ENCODE results near the gene ARHGAP29. TPM values are rescaled to one million over a fixed set of nuclear protein-coding genes. Genes with fewer than 3 reads are reported as not detected.

Gene ARHGAP29
- total RNA-seq, 5 donors from 2014 or later (not counting 1 experiment from before 2014, with no cell fraction given) = 0.13 to 0.54 (median 0.18) TPM; not detected in 2

DNA sequence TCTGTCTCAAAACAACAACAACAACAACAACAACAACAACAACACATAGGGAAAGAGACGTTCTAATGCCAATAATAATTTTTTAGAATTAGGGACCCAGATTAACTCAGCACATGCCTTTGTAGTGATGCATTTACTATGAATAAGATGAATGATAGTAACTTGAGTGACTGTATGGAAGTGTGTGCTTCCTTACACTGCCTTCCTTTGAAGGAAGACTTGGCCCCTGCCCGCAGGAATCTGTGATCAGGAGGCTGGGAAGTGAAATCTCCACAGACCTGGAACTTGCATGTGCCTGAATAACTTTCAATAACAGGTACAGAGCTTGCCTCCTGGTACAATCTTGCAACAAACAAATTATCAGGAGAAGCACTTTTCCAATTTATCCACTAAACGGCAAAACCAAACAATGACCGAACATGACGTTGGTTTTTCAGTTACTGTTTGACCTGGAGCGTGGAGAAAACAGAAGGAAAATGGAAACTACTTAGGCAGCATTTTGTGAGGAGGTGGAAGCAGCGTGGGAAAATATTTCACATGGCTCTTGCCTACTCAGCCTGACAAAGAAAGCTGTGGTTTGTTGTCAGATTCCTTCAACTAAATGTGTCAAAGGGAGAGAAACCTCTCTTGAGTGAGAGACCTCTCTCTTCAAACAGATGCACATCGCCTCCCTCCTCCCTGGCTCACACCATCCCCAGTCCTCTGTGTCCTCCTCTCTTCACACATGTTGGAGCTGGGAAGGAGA is 106.4 kb downstream of the ARHGAP29 start:
- Mint-ChIP-seq H3K4me1 (no peaks in the 10 kb centered on the region), H3K27me3 (peaks cover 0 to 7% of the 10 kb centered on the region in 2 donors), H3K4me3 (no peak overlapping the region), H3K9me3 (peaks cover 5 to 9% (median 6%) of the 10 kb centered on the region in 3 donors), H3K27ac (no peak overlapping the region), H3K36me3 (no peaks in the 10 kb centered on the region)
- ATAC-seq (replicated peaks in 1 of 4) (no peak), DNase-seq (no peak)
- CTCF ChIA-PET = no interaction called here
- H3K36me3 ChIP-seq (ENCODE audit: control insufficient read depth in 2 of 2, extremely low read depth in 1 of 2, insufficient read depth in 1 of 2, low read length in 1 of 2) = no peaks in the 10 kb centered on the region
- no peaks in the 10 kb centered on the region for H3K4me1 ChIP-seq (ENCODE audit: control insufficient read depth in 1 of 2, extremely low read depth in 1 of 2, insufficient read depth in 2 of 2, low read length in 2 of 2)
- H3K27me3 ChIP-seq (replicated peaks in 1 of 2; ENCODE audit: control insufficient read depth in 2 of 2, extremely low read depth in 1 of 2, insufficient read depth in 2 of 2, low read length in 1 of 2) = peaks cover 0 to 5% of the 10 kb centered on the region in 2 experiments
- H3K27ac ChIP-seq (ENCODE audit: low read length) = no peak overlapping the region
- H3K4me3 ChIP-seq (ENCODE audit: control insufficient read depth in 1 of 2, extremely low read depth in 1 of 2, low read length in 1 of 2) = no peak overlapping the region
- POLR2A ChIA-PET = no interaction called here
- no peaks in the 10 kb centered on the region for H3K9me3 ChIP-seq
- WGBS (ENCODE audit: insufficient coverage) = 80% methylated on average over 1 of the region's 8 CpGs

- Histone ChIP-seq H3K27ac (ENCODE audit: low read length) (no peak overlapping the region), H3K9me3 (no peaks in the 10 kb centered on the region), H3K27me3 (replicated peaks in 1 of 2; ENCODE audit: control insufficient read depth in 2 of 2, extremely low read depth in 1 of 2, insufficient read depth in 2 of 2, low read length in 1 of 2) (peaks cover 0 to 7% of the 10 kb centered on the region in 2 experiments), H3K4me1 (ENCODE audit: control insufficient read depth in 1 of 2, extremely low read depth in 1 of 2, insufficient read depth in 2 of 2, low read length in 2 of 2) (no peaks in the 10 kb centered on the region), H3K36me3 (ENCODE audit: control insufficient read depth in 2 of 2, extremely low read depth in 1 of 2, insufficient read depth in 1 of 2, low read length in 1 of 2) (no peaks in the 10 kb centered on the region), H3K4me3 (ENCODE audit: control insufficient read depth in 1 of 2, extremely low read depth in 1 of 2, low read length in 1 of 2) (no peak overlapping the region)
- H3K4me3 Mint-ChIP-seq = no peak overlapping the region
- ATAC-seq (replicated peaks in 1 of 4) (no peak), DNase-seq (no peak)
- ChIA-PET POLR2A (no interaction called here), CTCF (no interaction called here)
- no peaks in the 10 kb centered on the region for H3K36me3 Mint-ChIP-seq
- no peaks in the 10 kb centered on the region for H3K4me1 Mint-ChIP-seq
- H3K27me3 Mint-ChIP-seq = peaks cover 0 to 10% of the 10 kb centered on the region in 2 donors
- H3K9me3 Mint-ChIP-seq = no peaks in the 10 kb centered on the region
- no CpG with 5 or more reads among the region's 3 CpGs for WGBS (ENCODE audit: insufficient coverage)
- no peak overlapping the region for H3K27ac Mint-ChIP-seq
Observed at GRCh38 chr1:94126651-94127050, 110.7 kb downstream of the ARHGAP29 start.

- POLR2A ChIA-PET = no interaction called here
- no peaks in the 10 kb centered on the region for H3K9me3 Mint-ChIP-seq
- no peak for ATAC-seq (replicated peaks in 1 of 4)
- no peaks in the 10 kb centered on the region for H3K4me1 ChIP-seq (ENCODE audit: control insufficient read depth in 1 of 2, extremely low read depth in 1 of 2, insufficient read depth in 2 of 2, low read length in 2 of 2)
- no peak overlapping the region for H3K27ac ChIP-seq (ENCODE audit: low read length)
- no peak overlapping the region for H3K27ac Mint-ChIP-seq
- no peak overlapping the region for H3K4me3 ChIP-seq (ENCODE audit: control insufficient read depth in 1 of 2, extremely low read depth in 1 of 2, low read length in 1 of 2)
- no peaks in the 10 kb centered on the region for H3K9me3 ChIP-seq
- H3K27me3 ChIP-seq (replicated peaks in 1 of 2; ENCODE audit: control insufficient read depth in 2 of 2, extremely low read depth in 1 of 2, insufficient read depth in 2 of 2, low read length in 1 of 2) = peaks cover 0 to 8% of the 10 kb centered on the region in 2 experiments
- no peaks in the 10 kb centered on the region for H3K36me3 ChIP-seq (ENCODE audit: control insufficient read depth in 2 of 2, extremely low read depth in 1 of 2, insufficient read depth in 1 of 2, low read length in 1 of 2)
- H3K36me3 Mint-ChIP-seq = no peaks in the 10 kb centered on the region
- H3K4me1 Mint-ChIP-seq = no peaks in the 10 kb centered on the region
- peaks cover 0 to 11% of the 10 kb centered on the region in 2 donors for H3K27me3 Mint-ChIP-seq
- WGBS (ENCODE audit: insufficient coverage) = 100% methylated on average over 1 of the region's 6 CpGs
- CTCF ChIA-PET = no interaction called here
- no peak for DNase-seq
- no peak overlapping the region for H3K4me3 Mint-ChIP-seq
Observed at GRCh38 chr1:94125551-94126514, 111.6 kb downstream of the ARHGAP29 start.

GRCh38 chr1:94124538-94124937 is 112.8 kb downstream of the ARHGAP29 start:
- Mint-ChIP-seq H3K4me1 (no peaks in the 10 kb centered on the region), H3K27ac (no peak overlapping the region), H3K9me3 (no peaks in the 10 kb centered on the region), H3K4me3 (no peak overlapping the region), H3K27me3 (peaks cover 4 to 13% of the 10 kb centered on the region in 2 donors), H3K36me3 (no peaks in the 10 kb centered on the region)
- WGBS (ENCODE audit: insufficient coverage) = 100% methylated on average over 1 of the region's 1 CpG
- ATAC-seq (replicated peaks in 1 of 4) (no peak), DNase-seq (no peak)
- peaks cover 0 to 4% of the 10 kb centered on the region in 2 experiments for H3K27me3 ChIP-seq (replicated peaks in 1 of 2; ENCODE audit: control insufficient read depth in 2 of 2, extremely low read depth in 1 of 2, insufficient read depth in 2 of 2, low read length in 1 of 2)
- H3K36me3 ChIP-seq (ENCODE audit: control insufficient read depth in 2 of 2, extremely low read depth in 1 of 2, insufficient read depth in 1 of 2, low read length in 1 of 2) = no peaks in the 10 kb centered on the region
- no peak overlapping the region for H3K27ac ChIP-seq (ENCODE audit: low read length)
- no peaks in the 10 kb centered on the region for H3K4me1 ChIP-seq (ENCODE audit: control insufficient read depth in 1 of 2, extremely low read depth in 1 of 2, insufficient read depth in 2 of 2, low read length in 2 of 2)
- H3K9me3 ChIP-seq = no peaks in the 10 kb centered on the region
- POLR2A ChIA-PET = no interaction called here
- CTCF ChIA-PET = no interaction called here
- no peak overlapping the region for H3K4me3 ChIP-seq (ENCODE audit: control insufficient read depth in 1 of 2, extremely low read depth in 1 of 2, low read length in 1 of 2)

GRCh38 chr1:94122201-94122970 is 115.0 kb downstream of the ARHGAP29 start:
- H3K9me3 ChIP-seq = no peaks in the 10 kb centered on the region
- Mint-ChIP-seq H3K4me1 (no peaks in the 10 kb centered on the region), H3K9me3 (no peaks in the 10 kb centered on the region), H3K27me3 (peaks cover 4 to 13% of the 10 kb centered on the region in 2 donors), H3K36me3 (no peaks in the 10 kb centered on the region), H3K27ac (no peak overlapping the region), H3K4me3 (no peak overlapping the region)
- ChIA-PET POLR2A (no interaction called here), CTCF (interaction anchor here (0.6 to 1.1 kb wide), 2 partner anchors 83 to 493 kb away, joined by 3 read pairs; no protein-coding TSS in a partner anchor)
- no peak for DNase-seq
- H3K27ac ChIP-seq (ENCODE audit: low read length) = no peak overlapping the region
- ATAC-seq (replicated peaks in 1 of 4) = no peak
- H3K36me3 ChIP-seq (ENCODE audit: control insufficient read depth in 2 of 2, extremely low read depth in 1 of 2, insufficient read depth in 1 of 2, low read length in 1 of 2) = no peaks in the 10 kb centered on the region
- H3K27me3 ChIP-seq (replicated peaks in 1 of 2; ENCODE audit: control insufficient read depth in 2 of 2, extremely low read depth in 1 of 2, insufficient read depth in 2 of 2, low read length in 1 of 2) = peaks cover 0 to 14% of the 10 kb centered on the region in 2 experiments
- 88% methylated on average over 4 of the region's 5 CpGs for WGBS (ENCODE audit: insufficient coverage)
- H3K4me3 ChIP-seq (ENCODE audit: control insufficient read depth in 1 of 2, extremely low read depth in 1 of 2, low read length in 1 of 2) = no peak overlapping the region
- no peaks in the 10 kb centered on the region for H3K4me1 ChIP-seq (ENCODE audit: control insufficient read depth in 1 of 2, extremely low read depth in 1 of 2, insufficient read depth in 2 of 2, low read length in 2 of 2)

All from T-cell (primary cell).